GM12865 (cell line): ENCODE results near the gene KIF3A.
A peak's percentile ranks its signal among the peaks of the same experiment; 100 is the strongest.

Experiments
- DNase-seq: peaks from one replicate; pipeline ENCODE4 v3.0.0; 2010; ENCODE audit warnings: low read depth
- H3K4me3 ChIP-seq: 2 replicates; pipeline ENCODE4 v1.5.1; 2011; ENCODE audit warnings: mild to moderate bottlenecking, low read depth, low read length, control low read depth
- CTCF ChIP-seq: IDR thresholded peaks from 2 replicates; pipeline ENCODE4 v1.5.1; 2011; ENCODE audit warnings: low read length, control low read depth, low read depth, inconsistent platforms; ENCODE audit not compliant: insufficient read depth; ENCODE audit errors: missing control alignments

The KIF3A gene

GRCh38 chr5:132749506-132749905 is 12.2 kb upstream of the KIF3A start:
- no peak for TF ChIP-seq CTCF
- DNase-seq = no peak
- no peak overlapping the region for H3K4me3 ChIP-seq

- no peak for TF ChIP-seq CTCF
- H3K4me3 ChIP-seq = no peak overlapping the region
- no peak for DNase-seq
Observed at GRCh38 chr5:132748522-132749000, 11.2 kb upstream of the KIF3A start.

GRCh38 chr5:132747616-132748440 is 10.5 kb upstream of the KIF3A start:
- TF ChIP-seq CTCF = no peak
- peak; percentile 61 for DNase-seq
- peak overlapping the region; percentile 77 for H3K4me3 ChIP-seq

GRCh38 chr5:132746954-132747615 is 9.7 kb upstream of the KIF3A start, which contains the start of gene CCNI2:
Gene CCNI2, plus strand, starts transcription at chr5:132747426. Its CDS starts 70 bp downstream, at chr5:132747496.
- peak; percentile 44 for TF ChIP-seq CTCF
- peak; percentile 67 for DNase-seq

GRCh38 chr5:132746592-132746953 is 9.2 kb upstream of the KIF3A start:
- DNase-seq = no peak
- TF ChIP-seq CTCF = no peak
- peak overlapping the region; percentile 77 for H3K4me3 ChIP-seq

More at GRCh38 chr5:132746954-132747615, 9.7 kb upstream of the KIF3A start, which contains the start of gene CCNI2:
- H3K4me3 ChIP-seq = peak within 1 kb of the TSS; percentile 77

- no peak for DNase-seq
- no peak for TF ChIP-seq CTCF
- H3K4me3 ChIP-seq = no peak overlapping the region
Observed at GRCh38 chr5:132744659-132745058, 7.3 kb upstream of the KIF3A start.

- no peak for TF ChIP-seq CTCF
Observed at GRCh38 chr5:132742626-132743025, 5.3 kb upstream of the KIF3A start.

More at GRCh38 chr5:132742626-132743025, 5.3 kb upstream of the KIF3A start:
- H3K4me3 ChIP-seq = no peak overlapping the region
- no peak for DNase-seq
